Measurements from ENCODE around the gene CASTOR1.

Gene CASTOR1

GRCh38 chr22:30282616-30283046 is 6.7 kb downstream of the CASTOR1 start:
- no peak for DNase-seq

- no peak for DNase-seq
These were observed 8.8 kb downstream of the CASTOR1 start for GRCh38 chr22:30280505-30280904.

- DNase-seq, result no peak
These were observed 9.4 kb downstream of the CASTOR1 start for GRCh38 chr22:30279932-30280331.

- DNase-seq, result no peak
These were observed 10.1 kb downstream of the CASTOR1 start for GRCh38 chr22:30279046-30279788.

GRCh38 chr22:30277547-30278344 is 11.6 kb downstream of the CASTOR1 start:
- peak; percentile 13 for DNase-seq

GRCh38 chr22:30276039-30276438 is 13.3 kb downstream of the CASTOR1 start:
- DNase-seq, result no peak

- no peak for DNase-seq
These were observed 13.7 kb downstream of the CASTOR1 start for GRCh38 chr22:30275625-30276024.

- DNase-seq, result no peak
These were observed 14.9 kb downstream of the CASTOR1 start for GRCh38 chr22:30274437-30274812.

- no peak for DNase-seq
These were observed 15.4 kb downstream of the CASTOR1 start for GRCh38 chr22:30273711-30274436.

GRCh38 chr22:30272781-30273601 is 16.3 kb downstream of the CASTOR1 start:
- DNase-seq, result no peak

GRCh38 chr22:30270832-30271231 is 18.5 kb downstream of the CASTOR1 start:
- DNase-seq, result no peak

GRCh38 chr22:30268331-30268730 is 21.0 kb downstream of the CASTOR1 start:
- no peak for DNase-seq

GRCh38 chr22:30267382-30268302 is 21.7 kb downstream of the CASTOR1 start:
- DNase-seq, result no peak

- no peak for DNase-seq
These were observed 22.6 kb downstream of the CASTOR1 start, which contains the start of gene OSM for GRCh38 chr22:30266445-30267381. OSM (minus strand) TSS chr22:30266851; CDS start chr22:30266799, 52 bp downstream.

- no peak for DNase-seq
These were observed 23.4 kb downstream of the CASTOR1 start for GRCh38 chr22:30265823-30266444.

- no peak for DNase-seq
These were observed 24.1 kb downstream of the CASTOR1 start for GRCh38 chr22:30265131-30265720.

GRCh38 chr22:30263883-30264282 is 25.4 kb downstream of the CASTOR1 start:
- DNase-seq, result no peak

- DNase-seq, result peak; percentile 80
These were observed 26.2 kb downstream of the CASTOR1 start for GRCh38 chr22:30262917-30263741.

All from NCI-H82 (cell line).